B cell (primary cell): ENCODE results near the gene NKX2-3. TPM values are rescaled to one million over a fixed set of nuclear protein-coding genes. Genes with fewer than 3 reads are reported as not detected.
A peak's percentile ranks its signal among the peaks of the same experiment; 100 is the strongest.

Source experiments
- ATAC-seq: fragments of 200-7000 bp; cut with Tn5 transposase; one replicate; pipeline ENCODE4 v1.10.0; 2021; ENCODE audit warnings: low read depth, mild to moderate bottlenecking, moderate number of reproducible peaks, moderate library complexity
- CTCF ChIA-PET: fragments of 350-600 bp; sonication (Branson Sonifier 250); formaldehyde crosslinking; loops from one replicate; lab custom pipeline; 2021; ENCODE audit warnings: antibody characterized with exemption, inconsistent platforms; lab: Charles Lee
- POLR2A ChIA-PET: fragments of 350-600 bp; sonication (Branson Sonifier 250); formaldehyde crosslinking; loops from one replicate; lab custom pipeline; 2021; ENCODE audit warnings: antibody characterized with exemption; lab: Charles Lee
- DNase-seq: peaks from one replicate; pipeline ENCODE4 v3.0.0; 2013
- H2AFZ ChIP-seq: 2 replicates; pipeline ENCODE4 v1.6.1; 2012; ENCODE audit warnings: mild to moderate bottlenecking, low read depth, low read length; ENCODE audit not compliant: insufficient read depth, poor library complexity, severe bottlenecking
- H3K27ac ChIP-seq, 2 donors: 1 replicate in 1 of 2; 2 replicates in 1 of 2; pipeline ENCODE4 v1.5.1; 2012 to 2013; ENCODE audit warnings: low read length in 2 of 2, mild to moderate bottlenecking in 2 of 2, moderate library complexity in 1 of 2
- H3K27me3 ChIP-seq, 4 experiments: fragments of 200-600 bp in 1 of 4; sonication (generic) in 1 of 4; replicated peaks in 1 of 4; 1 replicate in 2 of 4; 2 replicates in 2 of 4; pipeline versions ENCODE4 v1.6.1 to v1.7.0; 2013 to 2016; ENCODE audit warnings: low read length in 3 of 4, mild to moderate bottlenecking in 2 of 4, mixed read lengths in 1 of 4, moderate library complexity in 1 of 4; ENCODE audit not compliant: insufficient read depth in 4 of 4, control insufficient read depth in 3 of 4; ENCODE audit errors: control extremely low read depth in 1 of 4
- H3K36me3 ChIP-seq, 2 experiments: replicated peaks in 1 of 2; 1 replicate in 1 of 2; 2 replicates in 1 of 2; pipeline versions ENCODE4 v1.6.1 to v1.7.1; 2013; ENCODE audit warnings: low read length in 1 of 2; ENCODE audit not compliant: insufficient read depth in 2 of 2, control insufficient read depth in 1 of 2; ENCODE audit errors: control extremely low read depth in 1 of 2, extremely low read depth in 1 of 2
- H3K4me1 ChIP-seq, 2 donors: fragments of 200-600 bp in 1 of 2; sonication (generic) in 1 of 2; 1 replicate in 1 of 2; 2 replicates in 1 of 2; pipeline versions ENCODE4 v1.5.1 to v1.6.1; 2013 to 2017; ENCODE audit warnings: low read length in 2 of 2; ENCODE audit not compliant: control insufficient read depth in 2 of 2, insufficient read depth in 2 of 2
- H3K4me2 ChIP-seq: replicated peaks from 2 replicates; pipeline ENCODE3; 2012; ENCODE audit warnings: mild to moderate bottlenecking, low read depth, low read length; ENCODE audit not compliant: poor library complexity, severe bottlenecking
- H3K4me3 ChIP-seq, 5 experiments: fragments of 200-600 bp in 1 of 5; sonication (generic) in 1 of 5; 1 replicate in 3 of 5; 2 replicates in 2 of 5; pipeline versions ENCODE4 v1.5.1 to v1.7.0; 2011 to 2016; ENCODE audit warnings: low read length in 4 of 5, mild to moderate bottlenecking in 4 of 5, low read depth in 2 of 5, control low read depth in 1 of 5, moderate library complexity in 1 of 5; ENCODE audit not compliant: insufficient read depth in 1 of 5; ENCODE audit errors: control extremely low read depth in 1 of 5, extremely low read depth in 1 of 5
- H3K79me2 ChIP-seq: fragments of 200-600 bp; sonication (generic); one replicate; pipeline ENCODE4 v1.6.0; 2016; ENCODE audit warnings: low read length; ENCODE audit not compliant: control insufficient read depth, insufficient read depth
- H3K9ac ChIP-seq: fragments of 200-600 bp; sonication (generic); 2 replicates; pipeline ENCODE4 v1.6.1; 2017; ENCODE audit warnings: mild to moderate bottlenecking, low read length, moderate library complexity
- H3K9me3 ChIP-seq, 3 donors: one replicate each; pipeline versions ENCODE4 v1.6.1 to v1.7.1; 2013; ENCODE audit warnings: low read length in 2 of 3; ENCODE audit not compliant: control insufficient read depth in 2 of 3, insufficient read depth in 1 of 3; ENCODE audit errors: control extremely low read depth in 1 of 3
- H4K20me1 ChIP-seq: 2 replicates; pipeline ENCODE4 v1.6.0; 2012; ENCODE audit warnings: mild to moderate bottlenecking, low read length; ENCODE audit not compliant: insufficient read depth, control insufficient read depth, poor library complexity, severe bottlenecking
- H3K27ac Mint-ChIP-seq: one replicate; pipeline ENCODE4 v1.8.0; 2021; ENCODE audit warnings: mixed read lengths
- H3K27me3 Mint-ChIP-seq: one replicate; pipeline ENCODE4 v1.8.0; 2021; ENCODE audit warnings: mixed read lengths
- H3K4me1 Mint-ChIP-seq: one replicate; pipeline ENCODE4 v1.8.0; 2021; ENCODE audit warnings: mixed read lengths
- H3K4me3 Mint-ChIP-seq: one replicate; pipeline ENCODE4 v1.8.0; 2021; ENCODE audit warnings: mixed read lengths
- H3K9me3 Mint-ChIP-seq: one replicate; pipeline ENCODE4 v1.8.0; 2022; ENCODE audit warnings: mixed read lengths; ENCODE audit not compliant: insufficient read depth
- EZH2 ChIP-seq: IDR thresholded peaks from 2 replicates; pipeline ENCODE4 v1.6.1; 2012; ENCODE audit warnings: borderline replicate concordance, low read depth, mild to moderate bottlenecking, moderate library complexity, low read length; ENCODE audit not compliant: insufficient read depth, poor library complexity, severe bottlenecking
- WGBS: methylation state at CpG from one replicate; pipeline ENCODE4 v1.1.5; 2013; ENCODE audit warnings: missing lambda C conversion rate; ENCODE audit not compliant: insufficient coverage; 5-methylcytosine and 5-hydroxymethylcytosine counted together
- intact Hi-C: fragments of 100-400 bp; cut with micrococcal nuclease; formaldehyde crosslinking; loops from one replicate; pipeline ENCODE4 v1.10.0; 2022
- polyA plus RNA-seq: library from polyadenylated mRNA; depleted of rRNA; stranded (reverse); fragments of >200 nt; gene quantifications from 2 replicates; pipeline ENCODE4 v1.2.3, GENCODE V29; 2012
- total RNA-seq, 2 donors: library from RNA; stranded (reverse); fragments of 120-200 nt in 1 of 2; gene quantifications; 1 replicate in 1 of 2; 2 replicates in 1 of 2; pipeline versions ENCODE4 v1.2.3 to v1.2.4, GENCODE V29; 2013 to 2022
- TF ChIP-seq, protein P1 (sequence below): fragments of 200-600 bp; IDR thresholded peaks from one replicate; pipeline ENCODE4 v1.8.0; 2022; ENCODE audit warnings: antibody characterized with exemption, mild to moderate bottlenecking

The NKX2-3 gene
- total and polyA plus RNA-seq, 2 donors (not counting 1 experiment from before 2014, with no cell fraction given) = not detected

DNA sequence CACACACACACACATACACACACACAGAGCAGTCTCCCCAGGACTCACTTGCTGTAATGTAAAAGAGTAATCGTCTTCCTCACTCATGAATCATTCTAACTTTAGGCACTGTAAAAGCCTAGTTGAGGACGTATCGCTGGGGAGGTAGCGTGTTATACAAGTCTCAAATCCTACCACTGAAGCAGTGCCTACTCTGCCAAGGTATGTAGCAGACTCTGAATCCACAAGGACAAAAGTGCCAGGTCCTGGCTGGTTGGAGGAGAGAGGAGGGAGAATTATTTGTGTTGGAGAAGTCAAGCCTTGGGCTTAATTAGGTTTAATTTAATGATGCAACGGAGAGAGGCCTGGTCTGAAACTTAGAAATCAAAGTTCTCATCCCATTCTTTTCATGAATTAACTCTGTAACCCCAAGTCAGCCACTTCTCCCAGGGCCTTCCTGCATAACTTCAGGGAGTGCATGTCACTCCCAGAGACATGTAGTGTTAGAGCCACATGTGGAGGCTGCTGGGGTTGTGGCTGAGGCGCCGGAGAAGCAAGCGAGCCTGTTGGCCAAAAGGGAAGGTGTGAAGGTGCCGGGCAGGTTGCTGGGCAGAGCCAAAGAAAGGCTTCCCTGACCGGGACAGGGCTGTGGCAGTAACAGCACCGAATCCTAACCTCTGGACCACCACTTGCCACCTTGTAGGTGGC lies 36.7 kb downstream of the NKX2-3 start:
- H3K36me3 ChIP-seq = no peaks in the 10 kb centered on the region
- ChIA-PET POLR2A (interaction anchor here (0.8 to 1.0 kb wide), 2 partner anchors 41 to 51 kb away, joined by 3 read pairs; partner anchors contain the start of gene SLC25A28), CTCF (interaction anchor here (1.0 to 1.4 kb wide), 5 partner anchors 9 to 47 kb away, joined by 3 to 14 read pairs (median 6); no protein-coding TSS in a partner anchor)
- no peak overlapping the region for H3K4me3 ChIP-seq
- no peak for DNase-seq
- peaks cover 19 to 24% of the 10 kb centered on the region in 2 donors for H3K4me1 ChIP-seq
- peak overlapping the region; percentile 10 for H3K4me2 ChIP-seq
- H3K9me3 ChIP-seq = peaks cover 0 to 3% (median 0%) of the 10 kb centered on the region in 3 donors
- peak; percentile 18 for ATAC-seq
- intact Hi-C loops = no loop called here
- 100% methylated on average over 3 of the region's 11 CpGs for WGBS
- no peak overlapping the region for H3K9ac ChIP-seq
- TF ChIP-seq EZH2 = no peak
- Mint-ChIP-seq H3K9me3 (no peaks in the 10 kb centered on the region), H3K27me3 (no peaks in the 10 kb centered on the region), H3K27ac (peak overlapping the region; percentile 85), H3K4me3 (peak overlapping the region; percentile 59), H3K4me1 (peaks cover 27% of the 10 kb centered on the region)
- H4K20me1 ChIP-seq = no peaks in the 10 kb centered on the region
- H3K79me2 ChIP-seq = no peaks in the 10 kb centered on the region
- H3K27me3 ChIP-seq = no peaks in the 10 kb centered on the region
- H2AFZ ChIP-seq = peak overlapping the region; percentile 7
- peak overlapping the region; percentile 41 to 45 for H3K27ac ChIP-seq

DNA sequence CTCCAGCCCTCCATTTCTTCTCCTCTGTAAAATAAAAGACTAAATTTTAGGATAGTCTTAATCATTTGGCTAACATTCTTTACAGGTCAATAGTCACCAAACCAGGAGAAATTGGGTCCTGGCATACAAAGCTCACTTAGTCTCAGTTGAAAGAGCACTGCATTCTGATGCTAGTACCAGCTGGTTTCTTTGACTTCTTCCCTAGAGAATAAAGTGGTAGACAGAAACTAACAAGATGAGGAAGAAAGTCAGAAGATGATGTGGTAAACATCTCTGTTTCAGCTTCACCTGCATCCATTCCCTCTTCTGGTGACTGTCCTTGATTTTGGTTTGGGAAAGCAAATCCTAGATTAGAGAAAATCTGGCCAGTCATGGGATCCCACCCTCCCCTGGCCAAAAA lies 37.2 kb downstream of the NKX2-3 start:
- ChIA-PET CTCF (interaction anchor here (1.0 to 1.4 kb wide), 5 partner anchors 9 to 47 kb away, joined by 3 to 14 read pairs (median 6); no protein-coding TSS in a partner anchor), POLR2A (interaction anchor here (0.8 to 1.0 kb wide), 2 partner anchors 40 to 51 kb away, joined by 3 read pairs; partner anchors contain the start of gene SLC25A28)
- intact Hi-C loops = no loop called here
- DNase-seq (peak; percentile 61), ATAC-seq (peak; percentile 90)
- H3K79me2 ChIP-seq = no peaks in the 10 kb centered on the region
- H3K4me1 Mint-ChIP-seq = peaks cover 27% of the 10 kb centered on the region
- H3K27ac Mint-ChIP-seq = peak overlapping the region; percentile 85
- H3K4me1 ChIP-seq = peaks cover 19 to 24% of the 10 kb centered on the region in 2 donors
- H3K9me3 ChIP-seq = peaks cover 0 to 3% (median 0%) of the 10 kb centered on the region in 3 donors
- peak overlapping the region; percentile 41 to 45 for H3K27ac ChIP-seq
- no peak overlapping the region for H2AFZ ChIP-seq
- H3K9me3 Mint-ChIP-seq = no peaks in the 10 kb centered on the region
- no peaks in the 10 kb centered on the region for H3K27me3 ChIP-seq
- H3K4me3 ChIP-seq = no peak overlapping the region
- H3K27me3 Mint-ChIP-seq = no peaks in the 10 kb centered on the region
- no peaks in the 10 kb centered on the region for H3K36me3 ChIP-seq
- no peak for TF ChIP-seq EZH2
- TF ChIP-seq, protein P1, sequence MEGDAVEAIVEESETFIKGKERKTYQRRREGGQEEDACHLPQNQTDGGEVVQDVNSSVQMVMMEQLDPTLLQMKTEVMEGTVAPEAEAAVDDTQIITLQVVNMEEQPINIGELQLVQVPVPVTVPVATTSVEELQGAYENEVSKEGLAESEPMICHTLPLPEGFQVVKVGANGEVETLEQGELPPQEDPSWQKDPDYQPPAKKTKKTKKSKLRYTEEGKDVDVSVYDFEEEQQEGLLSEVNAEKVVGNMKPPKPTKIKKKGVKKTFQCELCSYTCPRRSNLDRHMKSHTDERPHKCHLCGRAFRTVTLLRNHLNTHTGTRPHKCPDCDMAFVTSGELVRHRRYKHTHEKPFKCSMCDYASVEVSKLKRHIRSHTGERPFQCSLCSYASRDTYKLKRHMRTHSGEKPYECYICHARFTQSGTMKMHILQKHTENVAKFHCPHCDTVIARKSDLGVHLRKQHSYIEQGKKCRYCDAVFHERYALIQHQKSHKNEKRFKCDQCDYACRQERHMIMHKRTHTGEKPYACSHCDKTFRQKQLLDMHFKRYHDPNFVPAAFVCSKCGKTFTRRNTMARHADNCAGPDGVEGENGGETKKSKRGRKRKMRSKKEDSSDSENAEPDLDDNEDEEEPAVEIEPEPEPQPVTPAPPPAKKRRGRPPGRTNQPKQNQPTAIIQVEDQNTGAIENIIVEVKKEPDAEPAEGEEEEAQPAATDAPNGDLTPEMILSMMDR = no peak
- H3K4me3 Mint-ChIP-seq = peak overlapping the region; percentile 61
- no peak overlapping the region for H3K9ac ChIP-seq
- H4K20me1 ChIP-seq = no peaks in the 10 kb centered on the region
- peak overlapping the region; percentile 10 for H3K4me2 ChIP-seq
